GM19463 (cell line): ENCODE results near the gene ADARB2.
"Not testable (repeated sequence)": the region's sequence is repeated elsewhere in the genome, so short reads cannot be mapped to it uniquely, and the experiment has no call there.

Source experiments
- ATAC-seq: cut with Tn5 transposase; IDR thresholded peaks from one replicate; pipeline ENCODE4 v1.9.1; 2021; ENCODE audit warnings: mild to moderate bottlenecking, moderate library complexity; ENCODE audit not compliant: unreplicated experiment

The ADARB2 gene

DNA sequence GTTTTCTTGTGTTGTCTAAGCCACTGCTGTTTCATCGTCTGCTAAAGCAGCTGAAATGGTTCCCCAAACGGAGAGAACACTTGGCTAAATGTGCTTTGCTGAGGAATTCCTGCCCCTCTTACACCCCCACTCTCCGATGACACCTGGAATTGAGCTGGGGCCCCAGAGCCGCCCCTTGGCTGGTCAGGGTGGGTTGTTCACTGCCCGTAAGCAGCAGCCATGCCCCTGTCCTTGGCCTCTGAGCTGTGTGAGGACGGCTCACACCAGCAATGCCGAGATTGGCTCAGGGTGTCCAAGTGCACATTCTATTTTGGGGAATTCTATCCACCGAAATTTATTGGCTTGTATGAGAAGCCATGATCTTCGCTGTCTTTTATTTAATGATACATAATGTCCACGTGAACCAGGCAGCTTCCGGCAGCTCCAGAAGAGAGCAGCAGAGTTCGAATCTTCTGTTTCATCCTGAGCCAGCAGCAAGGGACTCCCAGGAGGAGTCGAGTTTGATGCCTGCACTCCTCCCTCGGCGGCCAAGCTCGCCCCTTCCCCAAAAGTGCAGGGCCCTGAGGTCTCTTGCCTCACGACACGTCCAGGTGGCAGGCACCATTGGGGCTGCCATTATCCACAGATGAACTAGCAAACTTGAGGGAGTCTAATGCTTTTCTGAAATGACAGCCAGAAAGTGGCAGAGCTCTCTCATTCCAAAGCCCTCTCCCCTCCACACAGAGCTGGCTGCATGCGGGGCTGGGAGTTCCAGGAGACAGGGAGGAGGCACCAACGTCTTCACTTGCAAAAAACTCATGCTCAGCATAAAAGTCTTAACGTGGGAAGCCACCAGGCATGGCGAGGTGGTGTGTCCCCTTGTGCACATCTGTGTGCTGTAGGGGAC, 567.1 kb downstream of the ADARB2 start:
- ATAC-seq = no peak

DNA sequence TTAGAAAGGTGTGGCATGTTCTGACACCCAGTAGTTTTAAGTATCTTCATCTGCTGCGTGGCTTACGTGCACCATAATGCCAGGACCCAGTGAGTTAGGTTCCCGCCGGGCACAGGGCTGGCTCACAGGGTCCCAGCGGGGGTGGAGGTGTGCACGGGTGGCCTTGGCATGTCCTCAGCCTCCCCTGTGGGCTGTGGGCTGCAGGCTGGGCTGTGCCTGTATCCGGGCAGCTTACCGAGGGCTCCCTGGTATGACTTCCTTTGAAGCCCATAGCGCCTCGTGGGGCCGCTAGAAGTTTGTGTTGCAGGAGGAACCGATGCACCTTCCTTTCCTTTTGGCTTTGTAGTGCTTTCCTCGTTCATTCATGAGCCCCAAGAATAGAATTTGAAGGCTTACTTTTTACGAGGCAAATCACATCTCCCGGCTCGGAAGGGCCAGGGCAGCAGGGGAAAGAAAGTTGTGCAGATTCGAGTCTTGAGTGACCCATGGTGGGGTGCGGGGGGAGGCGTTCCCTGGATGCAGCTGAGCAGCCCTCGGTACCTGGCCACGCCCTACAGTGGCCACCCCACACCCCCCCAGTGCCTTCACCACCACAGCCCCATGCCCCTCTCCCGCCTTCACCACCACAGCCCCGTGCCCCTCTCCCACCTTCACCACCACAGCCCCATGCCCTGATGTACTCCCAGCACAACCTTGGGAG, 568.0 kb downstream of the ADARB2 start:
- ATAC-seq = no peak

DNA sequence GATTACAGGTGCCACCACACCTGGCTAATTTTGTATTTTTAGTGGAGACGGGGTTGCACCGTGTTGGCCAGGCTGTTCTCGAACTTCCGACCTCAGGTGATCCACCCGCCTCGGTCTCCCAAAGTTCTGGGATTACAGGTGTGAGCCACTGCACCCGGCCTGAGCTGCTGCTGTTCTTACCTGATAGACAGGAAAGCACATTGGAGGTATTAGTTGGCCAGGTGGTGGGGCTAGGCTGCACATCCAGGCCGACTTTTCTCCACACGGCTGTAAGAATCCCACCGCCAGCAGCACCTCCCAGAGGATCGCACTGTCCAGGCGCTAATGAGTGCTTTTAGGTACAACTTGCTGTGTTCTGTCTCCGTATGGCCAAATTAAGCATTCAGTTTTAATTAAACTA, 568.6 kb downstream of the ADARB2 start:
- ATAC-seq = no peak

DNA sequence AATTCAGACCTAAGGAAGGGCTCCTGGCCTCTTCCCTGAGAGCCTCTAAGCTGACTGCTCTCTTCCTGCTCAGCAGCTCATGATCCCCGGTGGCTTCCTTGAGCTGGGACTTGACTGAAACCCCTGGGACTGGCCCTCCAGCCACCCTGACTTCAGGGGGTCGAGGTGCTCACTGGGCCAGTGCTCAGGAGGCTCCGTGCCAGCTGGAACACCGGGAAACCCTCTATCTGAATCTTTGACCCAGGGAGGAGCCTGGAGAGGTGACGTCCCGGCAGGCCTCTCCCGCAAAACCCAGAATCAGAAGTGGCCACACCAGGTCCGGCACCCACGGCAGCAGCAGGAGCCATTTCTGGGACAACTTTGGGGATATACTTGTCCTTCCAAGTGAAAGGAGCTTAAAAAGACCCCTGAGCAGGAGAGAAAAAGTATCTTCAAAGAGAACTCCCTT, 570.5 kb downstream of the ADARB2 start:
- no peak for ATAC-seq

DNA sequence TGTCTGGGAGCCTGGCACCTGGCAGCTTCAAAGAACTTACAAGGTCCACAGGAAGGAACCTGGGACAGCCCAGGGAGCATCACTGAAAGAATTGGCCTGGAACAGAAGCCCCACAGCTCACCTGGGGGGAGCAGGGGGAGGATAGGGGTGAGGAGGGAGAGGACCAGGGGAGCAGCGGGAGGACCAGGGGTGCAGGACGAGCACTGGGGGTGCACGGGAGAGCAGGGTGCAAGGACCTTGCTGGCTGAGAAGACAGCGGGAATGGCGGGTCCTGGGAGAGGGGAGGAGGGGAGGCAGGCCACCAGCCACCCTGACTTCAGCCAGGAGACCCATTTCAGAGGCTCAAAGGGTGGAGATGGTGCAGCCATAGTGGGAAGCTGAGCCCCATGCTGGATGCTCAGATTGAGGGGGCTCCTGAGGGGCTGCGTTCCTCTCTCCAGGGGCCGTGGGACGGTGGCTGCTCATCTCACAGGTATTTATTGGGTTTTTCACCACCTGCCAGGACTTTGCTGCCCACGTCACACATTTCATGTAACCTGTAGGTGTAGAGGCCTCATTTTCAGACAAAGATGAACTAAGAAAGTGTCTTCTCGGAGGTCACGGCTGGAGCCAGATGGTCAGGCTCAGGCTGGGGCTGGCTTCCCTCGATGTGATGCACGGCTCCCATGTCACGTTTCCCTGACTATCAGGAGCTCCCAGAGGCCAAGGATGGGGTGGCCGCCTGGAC, 571.1 kb downstream of the ADARB2 start:
- ATAC-seq = no peak

DNA sequence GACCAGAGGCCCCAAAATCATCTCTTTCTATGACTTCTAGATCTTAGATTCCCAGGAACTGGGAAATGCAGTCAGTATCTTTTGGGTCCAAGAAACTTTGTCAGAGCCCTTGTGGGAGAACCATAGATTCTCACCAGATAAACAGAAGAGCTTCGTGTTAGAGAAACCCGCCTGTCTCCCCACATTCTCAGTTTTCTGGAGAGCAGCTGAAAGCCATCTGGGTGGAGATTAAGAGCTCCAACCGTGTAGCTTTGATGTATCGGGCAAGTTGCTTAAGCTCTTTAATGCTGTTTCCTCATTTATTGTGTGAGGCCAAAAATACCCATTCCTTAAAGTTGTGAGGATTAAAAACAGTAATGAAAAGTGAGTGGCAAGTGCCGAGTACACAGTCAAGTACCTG, 573.5 kb downstream of the ADARB2 start:
- ATAC-seq = no peak

DNA sequence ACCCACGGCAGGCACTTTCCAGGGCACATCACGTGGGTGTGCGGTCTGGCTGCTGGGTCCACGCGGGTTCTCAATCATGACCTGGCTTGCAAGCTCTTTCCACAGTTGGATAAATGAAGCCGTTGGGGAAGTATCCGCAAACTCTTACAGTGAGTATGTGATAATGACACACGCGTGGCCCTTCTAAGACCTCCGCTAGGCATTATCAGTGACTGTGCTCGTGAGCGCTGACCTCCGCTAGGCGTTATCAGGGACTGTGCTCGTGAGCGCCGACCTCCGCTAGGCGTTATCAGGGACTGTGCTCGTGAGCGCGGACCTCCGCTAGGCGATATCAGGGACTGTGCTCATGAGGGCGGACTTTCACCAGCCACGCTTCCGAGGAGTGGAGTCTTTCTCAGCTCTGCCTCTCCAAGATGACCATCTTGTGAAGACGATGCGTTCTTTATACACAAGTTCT, 574.1 kb downstream of the ADARB2 start:
- no peak for ATAC-seq

DNA sequence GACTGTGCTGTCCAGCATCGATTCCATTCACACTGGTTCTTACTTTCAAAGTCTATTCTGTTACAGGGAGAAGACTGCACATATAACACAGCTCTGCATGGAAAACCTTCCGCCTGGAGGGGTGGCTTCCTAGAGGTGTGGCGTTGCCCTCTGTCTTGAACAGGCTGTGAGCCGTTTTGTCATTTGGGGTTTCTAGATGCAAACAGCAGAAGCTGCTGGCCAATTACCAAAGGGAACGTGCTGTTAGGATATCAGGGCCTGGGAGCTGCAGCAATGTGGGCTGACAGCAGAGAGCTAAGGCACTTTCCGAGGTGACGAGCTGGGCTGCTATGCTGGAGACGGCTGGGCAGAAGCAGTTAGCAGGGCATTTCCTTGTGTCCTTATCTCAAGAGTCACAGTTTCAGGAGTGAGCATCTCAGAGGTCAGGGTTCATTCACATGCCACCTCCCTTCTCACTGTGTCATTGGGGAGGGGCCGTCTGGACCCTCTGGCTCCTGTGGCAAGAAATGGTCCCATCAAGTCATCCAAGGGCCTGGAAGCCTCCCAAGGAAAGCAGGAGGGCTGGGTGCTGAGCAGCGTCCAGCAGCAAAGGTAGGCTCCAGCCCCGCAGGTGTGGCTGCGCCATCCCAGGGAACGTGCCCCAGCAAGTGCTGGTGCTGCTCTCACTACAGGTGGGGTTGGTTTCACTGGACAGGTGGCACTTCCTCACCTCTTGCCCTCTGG, 574.7 kb downstream of the ADARB2 start:
- ATAC-seq = no peak

DNA sequence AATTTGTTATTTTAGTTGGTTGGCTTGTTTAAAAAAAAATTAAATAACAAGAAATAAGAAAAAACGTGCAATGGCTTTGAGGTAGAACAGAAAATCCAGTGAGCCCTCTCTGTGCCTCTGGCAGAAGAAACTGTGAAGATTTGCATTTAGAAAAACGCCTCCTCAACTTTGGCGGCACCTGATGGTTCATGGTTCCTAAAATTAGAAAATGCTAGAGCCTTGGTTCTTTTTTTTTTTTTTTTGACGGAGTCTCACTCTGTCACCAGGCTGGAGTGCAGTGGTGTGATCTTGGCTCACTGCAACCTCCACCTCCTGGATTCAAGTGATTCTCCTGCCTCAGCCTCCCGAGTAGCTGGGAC, 576.0 kb downstream of the ADARB2 start:
- not testable (repeated sequence) for ATAC-seq

DNA sequence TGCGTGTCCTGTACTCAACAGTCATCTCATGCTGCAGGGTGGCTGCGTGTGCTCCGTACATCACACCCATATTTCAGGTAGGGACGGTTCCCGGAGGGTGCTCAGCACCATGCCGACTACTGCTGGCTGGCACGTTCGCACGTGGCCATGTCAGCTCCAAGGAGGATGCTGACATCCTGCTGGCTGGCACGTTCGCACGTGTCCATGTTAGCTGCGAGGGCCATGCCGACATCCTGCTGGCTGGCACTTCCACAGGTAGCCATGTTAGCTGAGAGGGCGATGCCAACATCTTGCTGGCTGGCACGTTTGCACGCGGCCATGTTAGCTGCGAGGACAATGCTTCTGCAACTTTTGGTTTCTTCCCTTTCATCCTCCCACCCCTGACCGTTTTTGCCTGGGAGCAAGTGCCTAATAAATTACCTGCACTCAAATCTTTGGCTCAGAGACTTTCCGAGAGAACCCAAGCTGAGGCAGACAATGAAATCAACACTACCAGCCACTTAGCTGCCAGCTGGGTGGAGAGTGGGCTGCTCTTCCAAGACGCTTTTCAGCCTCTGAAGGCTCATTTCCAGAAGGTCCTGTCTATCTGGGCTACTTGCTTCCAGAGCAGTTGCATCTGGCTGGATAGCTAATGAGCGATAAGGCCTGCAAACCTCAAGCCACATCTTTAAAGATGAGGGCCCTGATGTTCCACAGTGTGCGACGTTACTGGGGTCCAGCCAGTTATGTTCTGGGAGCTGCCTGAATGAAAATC, 576.6 kb downstream of the ADARB2 start:
- ATAC-seq = no peak

DNA sequence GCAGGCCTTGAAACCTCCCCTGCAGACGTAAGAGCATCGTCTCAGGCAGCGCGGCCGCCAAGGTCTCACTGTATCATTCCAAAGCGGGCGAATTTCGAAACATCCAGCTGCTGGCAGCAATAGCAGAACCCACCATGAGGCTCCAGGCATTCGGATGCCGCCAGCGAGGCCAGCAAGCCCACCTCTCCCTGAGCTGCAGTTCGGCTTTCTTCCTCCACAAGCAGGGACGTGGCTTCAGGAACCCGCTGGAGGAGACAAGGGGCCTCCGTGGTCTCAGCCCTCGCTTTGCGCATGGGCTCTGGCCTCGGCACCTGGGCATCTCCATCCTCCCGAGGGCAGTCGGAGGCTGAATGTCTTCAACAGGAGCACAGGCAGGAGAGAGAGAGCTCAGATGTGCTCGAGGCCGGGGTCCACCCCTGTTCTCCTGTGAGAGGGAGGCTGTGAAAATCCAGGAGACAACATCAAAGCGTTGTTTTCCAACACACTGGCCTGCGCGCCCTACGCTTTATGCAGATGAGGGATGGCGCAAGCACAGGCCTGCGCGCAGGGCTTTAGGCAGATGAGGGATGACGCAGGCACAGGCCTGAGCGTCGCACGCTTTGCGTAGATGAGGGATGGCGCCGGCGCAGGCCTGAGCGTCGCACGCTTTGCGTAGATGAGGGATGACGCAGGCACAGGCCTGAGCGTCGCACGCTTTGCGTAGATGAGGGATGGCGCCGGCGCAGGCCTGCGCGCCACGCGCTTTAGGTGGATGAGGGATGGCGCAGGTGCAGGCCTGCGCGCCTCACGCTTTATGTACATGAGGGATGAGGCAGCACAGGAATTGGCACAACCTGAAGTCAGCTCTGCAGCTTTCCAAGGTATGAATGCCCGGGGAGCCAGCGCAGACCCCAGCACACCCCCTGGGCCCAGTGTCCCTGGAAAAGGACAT, 577.9 kb downstream of the ADARB2 start:
- ATAC-seq = no peak

DNA sequence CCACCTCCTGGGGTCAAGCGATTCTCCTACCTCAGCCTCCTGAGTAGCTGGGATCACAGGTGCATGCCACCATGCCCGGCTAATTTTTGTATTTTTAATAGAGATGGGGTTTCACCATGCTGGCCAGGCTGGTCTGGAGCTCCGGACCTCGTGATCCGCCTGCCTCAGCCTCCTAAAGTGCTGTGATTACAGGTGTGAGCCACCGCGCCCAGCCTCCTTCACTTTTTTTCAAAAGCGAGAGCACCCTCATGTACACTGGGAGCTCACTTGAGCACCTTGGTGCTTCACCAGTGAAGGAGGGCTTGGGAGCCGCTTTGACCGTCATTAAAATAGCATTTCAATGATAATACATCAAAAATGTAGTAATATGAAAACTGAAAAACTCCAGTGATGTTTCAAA, 578.8 kb downstream of the ADARB2 start:
- not testable (repeated sequence) for ATAC-seq

DNA sequence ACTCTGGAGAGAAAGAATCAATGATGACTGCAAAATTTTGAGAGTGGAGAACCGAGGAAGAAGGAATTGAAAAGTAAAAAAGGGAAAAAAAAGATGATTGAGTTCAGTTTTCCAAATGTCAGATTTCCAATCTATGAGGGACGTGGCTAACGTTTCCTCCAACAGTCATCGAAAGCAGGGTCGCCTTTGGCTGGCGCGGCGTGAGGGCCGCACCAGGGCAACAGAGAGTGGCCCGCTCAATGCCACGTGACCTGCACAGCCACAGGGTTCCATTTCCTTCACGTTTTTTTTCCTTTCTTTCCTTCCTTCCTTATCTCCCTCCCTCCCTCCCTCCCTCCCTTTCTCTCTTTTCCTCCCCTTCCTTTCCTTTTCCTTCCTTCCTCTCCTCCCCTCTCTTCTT, 579.3 kb downstream of the ADARB2 start:
- no peak for ATAC-seq

DNA sequence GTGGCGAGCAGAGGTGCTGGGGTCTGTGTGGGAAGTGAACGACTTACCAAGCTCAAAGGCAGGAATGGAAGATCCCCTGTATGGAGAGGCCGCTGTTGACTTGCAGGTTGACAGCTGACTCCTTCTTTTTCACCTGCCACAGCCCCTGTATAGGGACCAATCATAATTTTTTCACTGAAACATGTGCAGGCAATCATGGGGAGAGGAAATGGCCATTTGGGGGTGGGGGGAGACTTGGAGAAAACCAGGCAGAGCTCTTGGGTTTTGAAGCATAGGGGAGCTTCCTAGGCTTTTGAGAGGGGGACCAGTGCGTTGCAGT, 579.8 kb downstream of the ADARB2 start:
- no peak for ATAC-seq

DNA sequence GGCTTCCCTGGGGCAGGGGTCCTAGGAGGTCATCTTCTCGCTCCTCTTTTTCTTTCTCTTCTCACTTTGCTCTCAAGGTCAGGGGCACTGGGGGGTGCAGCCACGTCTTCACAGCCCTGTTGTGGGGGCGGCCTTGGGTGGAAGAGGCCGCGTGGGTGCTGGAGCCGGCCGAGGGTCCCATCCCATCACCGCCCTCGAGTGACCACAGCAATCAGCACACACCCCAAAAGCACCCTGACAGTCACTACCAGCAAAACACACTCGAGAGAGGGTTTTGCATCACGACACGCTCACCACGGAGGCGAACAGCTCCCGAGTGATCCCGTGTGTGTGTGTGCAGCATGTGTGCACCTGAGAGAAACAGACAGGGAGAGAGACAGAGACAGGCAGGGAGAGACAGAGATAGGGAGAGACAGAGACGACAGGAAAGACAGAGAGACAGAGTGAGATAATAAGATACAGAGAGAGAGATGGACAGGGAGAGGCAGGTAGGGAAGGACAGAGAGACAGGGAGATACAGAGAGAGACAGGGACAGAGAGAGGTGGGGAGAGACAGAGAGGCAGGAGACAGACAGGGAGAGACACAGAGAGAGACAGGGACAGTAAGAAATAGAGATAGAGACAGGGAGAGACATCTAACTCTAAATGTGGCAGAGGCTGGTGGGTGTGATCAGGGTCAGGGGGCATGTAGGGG, 580.3 kb downstream of the ADARB2 start:
- ATAC-seq = no peak

DNA sequence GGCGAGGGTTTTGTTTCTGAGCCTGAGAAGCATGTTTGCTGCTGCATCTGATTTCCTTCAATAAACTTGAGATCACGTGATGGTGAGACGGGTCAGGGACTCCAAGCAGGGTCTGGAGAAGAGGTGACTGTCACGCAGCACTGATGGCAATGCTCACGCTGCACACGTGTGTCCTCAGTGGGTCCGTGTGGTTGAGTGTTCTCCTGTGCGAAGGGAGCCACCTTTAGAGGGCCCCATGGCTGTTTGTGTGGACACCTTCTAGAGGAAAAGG, 580.8 kb downstream of the ADARB2 start:
- no peak for ATAC-seq

DNA sequence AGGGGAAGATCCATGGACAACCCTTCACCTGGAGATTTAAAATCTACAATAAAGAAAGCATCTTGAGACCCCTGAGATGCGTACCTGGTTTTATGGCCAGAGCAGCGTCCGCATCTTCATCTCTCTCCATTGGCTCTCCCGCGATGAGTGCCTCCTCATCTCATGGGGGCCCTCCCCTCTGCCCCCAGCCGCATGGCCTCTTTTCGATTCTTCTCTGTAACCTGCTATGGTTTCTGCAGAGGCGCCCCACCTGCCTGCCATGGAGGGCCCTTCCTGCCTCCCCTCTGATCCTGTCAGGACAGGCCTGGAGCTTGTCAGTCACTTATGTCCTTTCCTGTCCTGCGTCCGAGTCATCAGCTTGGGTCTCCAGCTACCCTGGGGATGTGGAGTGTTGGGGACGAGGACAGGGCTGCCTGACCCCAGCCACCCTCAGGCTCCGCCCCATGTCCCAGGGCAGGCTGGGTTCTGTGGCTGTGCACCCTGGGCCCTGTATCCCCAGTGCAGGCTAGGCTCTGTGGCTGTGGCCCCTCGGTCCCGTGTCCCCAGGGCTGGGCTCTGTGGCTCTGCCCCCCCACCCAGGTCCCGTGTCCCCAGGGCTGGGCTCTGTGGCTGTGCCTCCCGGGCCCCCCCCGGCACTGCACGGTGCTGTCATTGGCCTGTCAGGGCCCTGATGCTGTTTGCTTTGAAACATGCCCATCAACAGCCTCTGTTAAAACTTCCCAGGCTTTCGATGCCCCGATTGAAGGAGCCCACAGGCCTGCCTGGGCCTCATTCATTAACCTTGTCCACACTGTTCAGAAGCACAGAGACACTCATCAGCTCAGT, 581.3 kb downstream of the ADARB2 start:
- ATAC-seq = no peak
